Measurements from ENCODE around the gene SF3A1.

The SF3A1 gene

GRCh38 chr22:30290342-30291057 is 66.2 kb downstream of the SF3A1 start:
- no peak for TF ChIP-seq CTCF (IDR thresholded peaks at IDR 0.05)
- Histone ChIP-seq H3K36me3 (peaks cover 47% of the 10 kb centered on the region), H3K27me3 (no peaks in the 10 kb centered on the region), H3K4me3 (ENCODE audit: low read depth in 1 of 2, low read length in 1 of 2) (no peak overlapping the region), H3K27ac (peak overlapping the region; percentile 78), H3K9me3 (no peaks in the 10 kb centered on the region), H3K4me1 (ENCODE audit: control insufficient read depth in 1 of 2, insufficient read depth in 1 of 2, low read depth in 1 of 2, low read length in 1 of 2) (peaks cover 29 to 39% of the 10 kb centered on the region in 2 experiments)

- TF ChIP-seq CTCF (IDR thresholded peaks at IDR 0.05): no peak
- no peaks in the 10 kb centered on the region for H3K27me3 ChIP-seq
- no peaks in the 10 kb centered on the region for H3K9me3 ChIP-seq
- peak overlapping the region; percentile 78 to 94 for H3K4me3 ChIP-seq (ENCODE audit: low read depth in 1 of 2, low read length in 1 of 2)
- peak overlapping the region; percentile 78 for H3K27ac ChIP-seq
- peaks cover 46% of the 10 kb centered on the region for H3K36me3 ChIP-seq
- peaks cover 29 to 39% of the 10 kb centered on the region in 2 experiments for H3K4me1 ChIP-seq (ENCODE audit: control insufficient read depth in 1 of 2, insufficient read depth in 1 of 2, low read depth in 1 of 2, low read length in 1 of 2)
These were observed 66.7 kb downstream of the SF3A1 start for GRCh38 chr22:30289980-30290313.

- Histone ChIP-seq H3K4me1 (ENCODE audit: control insufficient read depth in 1 of 2, insufficient read depth in 1 of 2, low read depth in 1 of 2, low read length in 1 of 2) (peaks cover 29 to 39% of the 10 kb centered on the region in 2 experiments), H3K9me3 (no peaks in the 10 kb centered on the region), H3K27me3 (no peaks in the 10 kb centered on the region), H3K27ac (peak within 1 kb of the TSS; percentile 78), H3K4me3 (ENCODE audit: low read depth in 1 of 2, low read length in 1 of 2) (peak within 1 kb of the TSS; percentile 78 to 94), H3K36me3 (peaks cover 40% of the 10 kb centered on the region)
- peak; percentile 53 for TF ChIP-seq CTCF (IDR thresholded peaks at IDR 0.05)
These were observed 67.3 kb downstream of the SF3A1 start, which contains the start of gene CASTOR1 for GRCh38 chr22:30289141-30289979. CASTOR1 (minus strand) TSS chr22:30289505; CDS start chr22:30289497, 8 bp downstream.

GRCh38 chr22:30288419-30289140 is 68.1 kb downstream of the SF3A1 start:
- no peak for TF ChIP-seq CTCF (IDR thresholded peaks at IDR 0.05)
- Histone ChIP-seq H3K4me1 (ENCODE audit: control insufficient read depth in 1 of 2, insufficient read depth in 1 of 2, low read depth in 1 of 2, low read length in 1 of 2) (peaks cover 30 to 39% of the 10 kb centered on the region in 2 experiments), H3K4me3 (ENCODE audit: low read depth in 1 of 2, low read length in 1 of 2) (peak overlapping the region; percentile 78 to 94), H3K27ac (peak overlapping the region; percentile 78), H3K9me3 (no peaks in the 10 kb centered on the region), H3K36me3 (peaks cover 32% of the 10 kb centered on the region), H3K27me3 (no peaks in the 10 kb centered on the region)

GRCh38 chr22:30287648-30288418 is 68.9 kb downstream of the SF3A1 start:
- Histone ChIP-seq H3K27me3 (no peaks in the 10 kb centered on the region), H3K27ac (peak overlapping the region; percentile 78), H3K9me3 (no peaks in the 10 kb centered on the region), H3K4me3 (ENCODE audit: low read depth in 1 of 2, low read length in 1 of 2) (peak overlapping the region; percentile 78 to 94), H3K36me3 (peaks cover 25% of the 10 kb centered on the region), H3K4me1 (ENCODE audit: control insufficient read depth in 1 of 2, insufficient read depth in 1 of 2, low read depth in 1 of 2, low read length in 1 of 2) (peaks cover 38 to 46% of the 10 kb centered on the region in 2 experiments)
- peak; percentile 88 for TF ChIP-seq CTCF (IDR thresholded peaks at IDR 0.05)
